ENCODE measurements around the gene RPL38.
A peak's percentile ranks its signal among the peaks of the same experiment; 100 is the strongest.

The RPL38 gene

DNA sequence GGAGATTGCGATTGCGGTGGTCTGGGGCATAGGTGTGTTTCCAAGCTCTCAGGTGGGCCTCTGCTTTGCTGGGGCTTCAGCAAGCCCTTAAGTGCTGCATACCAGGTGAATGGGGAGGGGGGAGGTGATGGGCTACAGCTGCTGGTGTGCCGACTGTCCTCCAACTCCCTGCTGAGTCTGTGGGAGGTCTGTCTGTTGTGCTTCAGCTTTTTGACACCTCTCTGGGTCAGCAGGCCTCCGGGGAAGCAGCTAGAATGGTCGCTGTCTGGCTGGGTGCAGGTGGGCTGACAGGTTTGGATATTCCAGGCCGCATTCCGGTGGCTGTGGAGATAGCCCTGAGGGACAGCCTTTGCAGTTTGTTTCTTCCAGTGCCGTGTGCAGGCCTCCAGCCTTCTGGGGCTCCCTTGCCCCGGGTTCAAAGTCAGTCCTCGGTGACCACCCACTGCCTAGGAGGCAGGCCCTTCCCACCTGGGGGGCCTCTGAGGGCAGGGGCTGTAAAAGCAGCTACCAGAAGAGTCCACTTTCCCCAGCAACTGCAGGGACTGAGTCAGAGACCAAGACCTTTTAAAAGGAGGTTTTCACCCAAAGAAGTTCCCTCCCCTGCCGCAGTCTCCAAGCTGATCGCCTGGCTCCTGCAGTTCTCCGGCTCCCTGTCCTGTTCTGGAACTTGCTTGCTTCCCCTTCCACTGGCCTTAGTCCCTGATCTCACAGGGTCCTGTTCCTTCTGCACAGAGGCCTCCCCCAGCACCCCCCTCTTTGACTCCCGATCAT, 7.8 kb downstream of the RPL38 start:
- DNase-seq (ENCODE audit: low read depth) = peak; percentile 24

- peak; percentile 22 for DNase-seq (ENCODE audit: low read depth)
Observed at GRCh38 chr17:74211912-74212208, 8.4 kb downstream of the RPL38 start.

DNA sequence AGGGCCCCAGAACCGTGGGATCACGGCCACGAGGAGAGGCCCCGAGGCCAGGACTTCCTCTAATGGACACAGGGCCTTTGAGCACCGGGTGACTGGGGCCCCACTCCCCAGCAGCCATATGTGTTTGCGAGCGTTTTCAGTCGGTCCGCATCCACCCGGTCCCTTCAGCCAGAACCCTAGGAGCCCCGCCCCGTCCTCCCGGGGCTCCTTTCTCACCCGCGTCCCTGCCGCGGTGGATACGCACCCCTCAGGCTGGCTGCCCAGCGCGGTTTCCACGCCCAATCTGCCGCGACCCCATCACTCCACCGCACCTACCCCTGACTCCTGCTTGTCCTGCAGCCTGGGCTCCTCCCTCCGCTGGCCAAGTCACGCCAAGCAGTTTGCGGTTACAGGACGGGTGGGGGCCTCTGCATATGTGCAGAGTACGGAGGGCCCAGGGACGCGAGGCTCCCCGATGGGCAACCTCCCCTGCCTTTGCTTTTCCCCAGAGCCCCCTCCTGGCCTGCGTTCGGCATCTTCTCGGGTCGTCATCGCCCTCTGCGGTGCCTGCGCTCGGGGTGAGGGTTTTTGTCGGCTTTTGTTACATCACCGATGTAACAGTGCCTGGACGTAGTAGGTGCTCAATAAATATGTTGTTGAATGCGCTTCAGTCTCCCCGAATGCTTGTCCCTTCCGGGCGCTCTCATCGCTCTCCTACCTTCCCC, 8.9 kb downstream of the RPL38 start:
- no peak for DNase-seq (ENCODE audit: low read depth)

- peak; percentile 74 for DNase-seq (ENCODE audit: low read depth)
Observed at GRCh38 chr17:74212913-74213791, 9.7 kb downstream of the RPL38 start, which contains the start of gene TTYH2. Gene TTYH2, plus strand, starts transcription at chr17:74213571. Its CDS starts 17 bp downstream, at chr17:74213588.

DNA sequence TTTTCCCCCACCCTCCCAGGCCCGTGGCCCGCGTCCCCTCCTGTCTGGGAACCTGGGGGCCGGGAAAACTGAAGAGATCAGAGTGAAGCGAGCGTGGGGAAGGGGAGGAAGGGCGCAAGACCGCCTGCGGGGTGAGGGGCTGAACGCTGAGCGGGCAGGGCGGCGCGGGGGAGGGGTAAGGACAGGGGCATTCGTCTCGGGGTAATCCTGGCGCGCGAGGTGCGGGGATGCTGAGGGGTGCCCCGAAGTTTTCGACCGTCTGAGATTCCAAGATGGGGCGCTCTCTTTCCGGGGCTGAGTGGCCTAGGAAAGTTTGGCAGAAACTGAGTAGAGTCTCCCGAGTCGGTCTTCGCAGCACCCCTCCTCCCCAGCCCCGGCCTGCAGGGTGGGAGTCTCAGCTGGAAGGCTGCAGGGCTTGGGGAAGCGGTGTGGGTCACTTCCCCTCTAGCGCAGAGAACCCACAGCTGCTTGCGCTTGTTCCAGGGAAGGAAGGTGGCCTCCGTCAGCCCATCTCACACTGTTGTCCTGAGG, 10.4 kb downstream of the RPL38 start:
- DNase-seq (ENCODE audit: low read depth) = no peak

- DNase-seq (ENCODE audit: low read depth) = no peak
Observed at GRCh38 chr17:74214484-74215341, 11.2 kb downstream of the RPL38 start.

DNA sequence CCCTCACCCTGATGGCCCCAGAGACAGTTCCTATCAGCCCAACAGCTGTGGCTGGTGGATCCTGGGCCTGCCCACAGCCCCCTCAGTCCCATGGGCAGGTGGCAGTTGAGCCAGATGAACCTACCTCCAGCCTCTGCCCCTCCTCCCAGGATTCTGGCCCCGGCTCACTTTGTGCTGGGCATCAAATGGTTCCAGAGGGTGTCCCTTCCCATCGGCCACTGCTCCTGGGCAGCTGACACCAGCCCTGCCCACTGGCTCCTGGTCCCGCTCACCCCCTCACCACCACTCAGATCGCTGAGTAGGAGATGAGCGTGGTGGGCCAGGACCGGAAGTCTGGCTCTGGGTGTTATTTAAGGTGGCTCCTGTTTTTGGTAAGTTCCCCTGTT, 11.9 kb downstream of the RPL38 start:
- DNase-seq (ENCODE audit: low read depth) = no peak

DNA sequence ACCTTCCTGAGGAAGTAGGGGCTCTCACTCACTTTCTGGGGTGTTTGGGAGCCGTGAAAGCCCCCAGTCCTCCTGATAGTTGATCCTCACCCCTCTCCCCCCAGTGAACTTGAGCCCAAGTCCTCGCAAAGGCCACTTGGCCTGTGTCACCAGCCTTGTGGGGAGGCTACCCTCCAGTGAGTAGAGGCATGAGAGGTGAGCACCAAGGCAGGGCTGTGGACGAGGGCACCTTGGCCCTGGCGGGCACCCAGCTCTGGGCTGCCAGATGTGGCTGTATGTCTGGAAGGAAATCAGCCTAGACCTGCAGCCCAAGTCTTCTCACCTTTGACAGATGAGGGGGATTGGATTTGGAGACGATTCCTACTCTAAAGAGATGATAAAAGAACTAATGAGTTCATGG, 13.0 kb downstream of the RPL38 start:
- no peak for DNase-seq (ENCODE audit: low read depth)

- DNase-seq (ENCODE audit: low read depth) = no peak
Observed at GRCh38 chr17:74217037-74217730, 13.7 kb downstream of the RPL38 start.

GRCh38 chr17:74217888-74218287, 14.4 kb downstream of the RPL38 start:
- no peak for DNase-seq (ENCODE audit: low read depth)

DNA sequence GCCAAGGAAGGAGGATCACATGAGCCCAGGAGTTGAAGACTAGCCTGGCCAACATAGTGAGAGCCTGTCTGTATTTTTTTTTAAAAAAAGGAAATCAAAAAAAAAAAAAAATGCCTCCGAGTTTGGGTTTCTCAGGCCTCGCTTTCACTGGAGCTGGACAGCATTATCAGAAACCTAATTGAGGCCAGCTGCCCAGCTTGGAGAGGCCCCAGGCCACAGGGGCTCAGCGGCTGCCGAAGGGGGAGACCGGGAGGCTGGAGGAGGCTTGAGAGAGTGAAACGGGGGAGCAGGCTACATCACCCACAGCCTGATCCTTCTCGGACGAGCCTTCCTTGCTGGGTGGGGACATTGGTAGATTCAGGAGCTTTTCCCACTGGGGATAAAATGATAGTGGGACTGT, 15.0 kb downstream of the RPL38 start:
- DNase-seq (ENCODE audit: low read depth) = no peak

DNA sequence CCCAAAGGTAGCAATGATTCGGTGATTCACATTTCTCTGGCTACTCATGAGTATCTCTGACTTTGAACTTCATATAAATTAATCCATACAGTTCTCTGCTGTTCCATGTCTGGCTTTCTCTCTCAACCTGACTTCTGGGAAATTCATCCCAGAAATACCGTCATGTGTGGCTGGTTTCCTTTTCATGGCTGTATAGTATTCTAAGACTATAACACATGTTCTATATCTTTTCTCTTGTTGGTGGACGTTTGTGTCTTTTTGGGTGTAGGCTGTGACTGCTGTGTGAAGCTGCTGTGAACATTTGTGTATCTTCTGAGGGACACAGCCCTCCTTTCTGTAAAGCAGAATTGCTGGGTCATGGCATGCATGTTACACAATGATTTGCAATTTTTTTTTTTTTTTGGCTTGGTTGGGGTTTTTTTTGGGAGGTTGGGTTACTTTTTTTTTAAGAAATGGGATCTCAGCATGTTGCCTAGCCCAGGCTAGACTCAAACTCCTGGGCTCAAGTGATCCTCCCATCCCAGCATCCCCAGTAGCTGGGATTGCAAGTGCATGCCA, 16.2 kb downstream of the RPL38 start:
- DNase-seq (ENCODE audit: low read depth) = no peak

GRCh38 chr17:74220219-74220618, 16.7 kb downstream of the RPL38 start:
- DNase-seq (ENCODE audit: low read depth) = no peak

DNA sequence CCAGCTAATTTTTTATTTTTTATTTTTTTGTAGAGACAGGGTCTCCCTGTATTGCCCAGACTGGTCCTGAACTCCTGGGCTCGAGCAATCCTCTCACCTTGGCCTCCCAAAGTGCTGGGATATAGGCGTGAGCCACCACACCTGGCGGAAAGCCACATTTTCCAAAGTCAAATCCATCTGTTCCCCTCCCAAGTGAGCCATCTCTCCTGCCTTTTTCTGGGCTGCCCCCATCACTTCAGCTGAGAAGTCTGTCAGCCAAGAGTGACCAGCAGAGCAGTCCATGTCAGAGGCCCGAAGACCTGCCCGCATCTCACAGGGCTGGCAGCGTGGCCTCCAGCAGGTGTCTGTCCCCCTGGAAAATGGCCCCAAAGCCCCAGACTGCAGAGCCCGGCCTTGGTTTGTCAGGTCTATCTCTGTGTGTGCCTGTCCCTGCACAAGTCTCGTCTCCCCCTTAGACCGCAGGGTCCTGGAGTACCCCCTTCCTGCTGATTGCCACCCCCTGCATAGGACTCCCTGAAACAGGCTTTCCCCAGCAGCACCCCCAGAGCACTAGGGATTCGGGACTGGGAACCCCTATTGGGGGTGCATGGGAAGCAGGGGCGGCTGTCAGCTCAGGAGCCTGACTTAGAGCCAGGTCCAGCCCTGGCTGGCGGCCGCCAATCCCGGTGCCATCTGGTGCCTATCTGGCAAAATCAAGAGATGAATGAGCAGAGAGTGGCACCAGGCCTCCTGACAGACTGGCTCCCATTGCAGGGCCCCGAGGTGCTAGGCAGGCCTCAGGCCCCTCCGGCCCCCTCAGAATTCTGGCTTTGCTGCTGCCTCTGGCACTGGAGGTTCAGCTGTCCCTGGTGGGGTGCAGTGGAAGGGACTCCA, 17.7 kb downstream of the RPL38 start:
- DNase-seq (ENCODE audit: low read depth) = no peak

- no peak for DNase-seq (ENCODE audit: low read depth)
Observed at GRCh38 chr17:74222399-74222798, 18.9 kb downstream of the RPL38 start.

DNA sequence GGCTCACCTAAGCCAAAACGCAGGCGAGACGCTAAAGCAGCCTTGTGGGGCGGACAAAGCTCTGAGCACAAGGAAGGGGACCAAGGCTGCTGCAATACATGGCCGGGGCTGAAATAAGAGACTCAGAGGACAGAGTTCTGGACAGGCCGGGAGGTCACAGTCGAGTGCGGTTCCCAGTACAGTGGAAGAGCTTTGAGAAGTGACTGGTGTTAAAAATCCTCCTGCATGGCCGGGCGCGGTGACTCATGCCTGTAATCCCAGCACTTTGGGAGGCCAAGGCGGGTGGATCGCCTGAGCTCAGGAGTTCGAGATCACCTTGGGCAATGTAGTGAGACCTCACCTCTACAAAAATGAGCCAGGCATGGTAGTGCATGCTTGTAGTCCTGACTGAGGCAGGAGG, 20.4 kb downstream of the RPL38 start:
- no peak for DNase-seq (ENCODE audit: low read depth)

DNA sequence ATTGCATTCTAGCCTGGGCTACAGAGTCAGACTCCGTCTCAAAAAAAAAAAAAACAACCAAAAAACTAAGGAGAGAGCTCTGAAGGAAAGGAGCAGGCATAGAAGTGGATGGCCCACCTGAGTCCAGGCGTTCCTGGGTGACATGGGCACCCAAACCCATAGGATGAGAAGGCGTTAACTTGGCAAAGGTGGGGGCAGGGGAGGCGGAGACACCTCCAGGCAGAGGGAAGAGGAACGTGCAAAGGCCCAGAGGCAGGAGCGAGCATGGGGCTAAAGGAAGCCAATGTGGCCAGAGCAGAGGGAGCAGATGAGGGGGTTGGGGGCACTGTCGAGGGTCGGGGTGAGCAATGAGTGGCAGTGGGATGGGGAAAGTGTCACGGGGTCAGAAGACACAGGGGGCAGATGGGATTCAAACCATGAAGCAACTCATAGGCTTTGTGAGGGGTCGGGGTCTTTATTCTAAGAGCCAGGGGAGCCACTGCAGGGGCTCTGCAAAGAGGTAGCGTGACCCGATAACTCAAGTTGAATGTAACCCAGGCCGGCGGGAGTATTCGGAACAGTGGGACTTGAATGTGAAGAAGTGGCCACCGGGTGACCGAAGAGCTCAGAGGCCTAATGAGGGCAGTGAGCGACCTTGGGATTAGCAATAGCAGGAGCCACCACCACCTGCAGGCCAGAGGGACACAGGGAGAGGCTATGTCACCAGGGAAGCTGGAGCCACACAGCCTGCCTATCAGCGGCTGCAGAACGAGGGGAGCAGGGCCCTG, 21.7 kb downstream of the RPL38 start:
- DNase-seq (ENCODE audit: low read depth) = no peak

GRCh38 chr17:74226252-74226651, 22.8 kb downstream of the RPL38 start:
- DNase-seq (ENCODE audit: low read depth) = no peak
